ENCODE data around the gene UVRAG.

DNA sequence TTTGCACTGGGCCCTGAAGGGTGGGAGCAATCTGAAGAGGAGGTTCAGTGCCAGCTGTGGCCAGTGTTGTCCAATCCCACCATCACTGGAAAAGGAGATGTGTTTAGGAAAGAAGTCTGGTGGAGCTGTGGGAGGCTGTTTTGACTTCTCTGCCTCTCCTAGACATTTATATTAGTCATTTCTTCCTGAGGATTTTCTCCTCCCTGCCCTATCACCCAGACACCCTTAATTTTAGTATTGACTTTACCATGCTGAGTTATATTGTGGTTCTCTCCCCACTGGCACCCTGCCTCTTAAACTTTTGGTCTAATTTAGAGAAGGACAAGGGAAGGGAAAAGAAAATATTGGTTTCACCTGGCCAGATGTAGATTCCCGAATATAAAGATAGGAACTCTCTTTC is 232.2 kb downstream of the UVRAG start:
- TF ChIP-seq, protein P1, sequence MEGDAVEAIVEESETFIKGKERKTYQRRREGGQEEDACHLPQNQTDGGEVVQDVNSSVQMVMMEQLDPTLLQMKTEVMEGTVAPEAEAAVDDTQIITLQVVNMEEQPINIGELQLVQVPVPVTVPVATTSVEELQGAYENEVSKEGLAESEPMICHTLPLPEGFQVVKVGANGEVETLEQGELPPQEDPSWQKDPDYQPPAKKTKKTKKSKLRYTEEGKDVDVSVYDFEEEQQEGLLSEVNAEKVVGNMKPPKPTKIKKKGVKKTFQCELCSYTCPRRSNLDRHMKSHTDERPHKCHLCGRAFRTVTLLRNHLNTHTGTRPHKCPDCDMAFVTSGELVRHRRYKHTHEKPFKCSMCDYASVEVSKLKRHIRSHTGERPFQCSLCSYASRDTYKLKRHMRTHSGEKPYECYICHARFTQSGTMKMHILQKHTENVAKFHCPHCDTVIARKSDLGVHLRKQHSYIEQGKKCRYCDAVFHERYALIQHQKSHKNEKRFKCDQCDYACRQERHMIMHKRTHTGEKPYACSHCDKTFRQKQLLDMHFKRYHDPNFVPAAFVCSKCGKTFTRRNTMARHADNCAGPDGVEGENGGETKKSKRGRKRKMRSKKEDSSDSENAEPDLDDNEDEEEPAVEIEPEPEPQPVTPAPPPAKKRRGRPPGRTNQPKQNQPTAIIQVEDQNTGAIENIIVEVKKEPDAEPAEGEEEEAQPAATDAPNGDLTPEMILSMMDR (optimal IDR thresholded peaks at IDR 0.05 in 1 of 3, IDR thresholded peaks at IDR 0.05 in 1 of 3, conservative IDR thresholded peaks at IDR 0.05 in 1 of 3; ENCODE audit: extremely low read depth in 1 of 3, insufficient read depth in 2 of 3, low read length in 3 of 3) = no peak
- TF ChIP-seq EZH2 (IDR thresholded peaks at IDR 0.05; ENCODE audit: low read length) = no peak
